Esophagus squamous epithelium (tissue), 4 donors: ENCODE measurements around the gene PRKN.

Experiments used
- POLR2A ChIP-seq, 4 donors: fragments of 450-650 bp; IDR thresholded peaks; one replicate each; pipeline ENCODE4 v1.6.1; 2017; ENCODE audit warnings: antibody characterized with exemption in 4 of 4, mild to moderate bottlenecking in 4 of 4, moderate library complexity in 3 of 4
- TF ChIP-seq, protein P1 (sequence below), 6 experiments: fragments of 450-650 bp in 4 of 6; fragments of 200-600 bp in 2 of 6; sonication (generic) in 2 of 6; IDR thresholded peaks; one replicate each; pipeline ENCODE4 v1.5.1; 2016 to 2019; ENCODE audit warnings: antibody characterized with exemption in 6 of 6, mild to moderate bottlenecking in 4 of 6, moderate library complexity in 4 of 6

DNA sequence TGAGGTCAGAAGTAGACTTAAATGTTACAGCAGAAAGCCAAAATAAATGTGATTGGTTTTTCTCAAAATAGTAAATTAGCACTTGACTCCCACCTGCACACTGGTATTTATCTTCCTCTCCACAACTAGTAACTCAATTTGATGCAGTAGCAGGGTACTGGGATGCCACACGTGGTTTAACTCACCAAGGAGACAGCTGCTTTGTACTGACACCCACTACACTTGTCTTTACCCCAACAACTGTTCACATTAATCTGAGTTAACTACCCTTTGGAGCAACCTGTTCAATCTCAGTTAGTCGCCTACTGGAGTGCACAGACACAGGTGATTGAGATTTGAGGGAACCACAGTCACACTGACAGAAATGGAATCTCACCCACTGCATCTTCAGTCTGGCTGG, 242.1 kb downstream of the PRKN start:
- TF ChIP-seq, protein P1, sequence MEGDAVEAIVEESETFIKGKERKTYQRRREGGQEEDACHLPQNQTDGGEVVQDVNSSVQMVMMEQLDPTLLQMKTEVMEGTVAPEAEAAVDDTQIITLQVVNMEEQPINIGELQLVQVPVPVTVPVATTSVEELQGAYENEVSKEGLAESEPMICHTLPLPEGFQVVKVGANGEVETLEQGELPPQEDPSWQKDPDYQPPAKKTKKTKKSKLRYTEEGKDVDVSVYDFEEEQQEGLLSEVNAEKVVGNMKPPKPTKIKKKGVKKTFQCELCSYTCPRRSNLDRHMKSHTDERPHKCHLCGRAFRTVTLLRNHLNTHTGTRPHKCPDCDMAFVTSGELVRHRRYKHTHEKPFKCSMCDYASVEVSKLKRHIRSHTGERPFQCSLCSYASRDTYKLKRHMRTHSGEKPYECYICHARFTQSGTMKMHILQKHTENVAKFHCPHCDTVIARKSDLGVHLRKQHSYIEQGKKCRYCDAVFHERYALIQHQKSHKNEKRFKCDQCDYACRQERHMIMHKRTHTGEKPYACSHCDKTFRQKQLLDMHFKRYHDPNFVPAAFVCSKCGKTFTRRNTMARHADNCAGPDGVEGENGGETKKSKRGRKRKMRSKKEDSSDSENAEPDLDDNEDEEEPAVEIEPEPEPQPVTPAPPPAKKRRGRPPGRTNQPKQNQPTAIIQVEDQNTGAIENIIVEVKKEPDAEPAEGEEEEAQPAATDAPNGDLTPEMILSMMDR (IDR thresholded peaks at IDR 0.05): no peak
- TF ChIP-seq POLR2A (IDR thresholded peaks at IDR 0.05): no peak
